ENCODE measurements around the gene PPP2R2B.

Gene PPP2R2B

GRCh38 chr5:146538432-146538831 is 340.1 kb downstream of the PPP2R2B start:
- Histone ChIP-seq H3K27me3 (ENCODE audit: insufficient read depth, low read length) (no peaks in the 10 kb centered on the region), H2AFZ (ENCODE audit: low read depth, low read length) (no peak overlapping the region), H3K4me3 (ENCODE audit: low read length) (no peak overlapping the region), H3K9me3 (ENCODE audit: low read length) (no peaks in the 10 kb centered on the region), H3K4me1 (ENCODE audit: insufficient read depth, low read length) (peaks cover 21% of the 10 kb centered on the region), H3K36me3 (ENCODE audit: insufficient read depth, low read length) (no peaks in the 10 kb centered on the region)

GRCh38 chr5:146533882-146534281 is 344.7 kb downstream of the PPP2R2B start:
- no peak overlapping the region for H3K4me3 ChIP-seq (ENCODE audit: low read length)
- H3K4me1 ChIP-seq (ENCODE audit: insufficient read depth, low read length) = peaks cover 15% of the 10 kb centered on the region
- no peaks in the 10 kb centered on the region for H3K27me3 ChIP-seq (ENCODE audit: insufficient read depth, low read length)
- no peak overlapping the region for H2AFZ ChIP-seq (ENCODE audit: low read depth, low read length)
- H3K9me3 ChIP-seq (ENCODE audit: low read length) = no peaks in the 10 kb centered on the region
- H3K36me3 ChIP-seq (ENCODE audit: insufficient read depth, low read length) = no peaks in the 10 kb centered on the region

- Histone ChIP-seq H3K9me3 (ENCODE audit: low read length) (no peaks in the 10 kb centered on the region), H2AFZ (ENCODE audit: low read depth, low read length) (no peak overlapping the region), H3K36me3 (ENCODE audit: insufficient read depth, low read length) (no peaks in the 10 kb centered on the region), H3K4me1 (ENCODE audit: insufficient read depth, low read length) (peaks cover 15% of the 10 kb centered on the region), H3K27me3 (ENCODE audit: insufficient read depth, low read length) (no peaks in the 10 kb centered on the region), H3K4me3 (ENCODE audit: low read length) (no peak overlapping the region)
These were observed 345.2 kb downstream of the PPP2R2B start for GRCh38 chr5:146533260-146533857.

Measured in neuron (in vitro differentiated cells).